ENCODE measurements around the gene RBM27.
"Not testable (repeated sequence)": the region's sequence is repeated elsewhere in the genome, so short reads cannot be mapped to it uniquely, and the experiment has no call there.

RBM27 gene

DNA sequence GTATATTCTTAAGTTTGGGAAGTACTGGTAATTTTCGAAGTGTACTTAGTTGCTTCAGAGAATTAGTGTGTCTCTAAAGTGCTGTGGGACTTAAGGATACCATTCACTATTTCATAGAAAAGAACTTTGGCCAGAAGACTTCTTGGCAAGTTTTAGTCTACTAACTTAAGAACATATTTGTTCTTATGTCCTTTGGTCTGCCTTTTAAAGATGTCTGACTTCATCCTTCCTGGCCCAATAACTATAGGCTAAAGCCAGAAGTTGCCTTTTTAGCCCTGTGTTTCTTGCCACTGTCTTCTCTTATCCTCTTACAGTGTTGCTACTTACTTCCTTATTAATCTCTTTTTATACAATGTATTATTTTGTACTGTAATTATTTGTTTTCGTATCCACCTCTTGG is 6.3 kb downstream of the RBM27 start:
- no peak for DNase-seq

DNA sequence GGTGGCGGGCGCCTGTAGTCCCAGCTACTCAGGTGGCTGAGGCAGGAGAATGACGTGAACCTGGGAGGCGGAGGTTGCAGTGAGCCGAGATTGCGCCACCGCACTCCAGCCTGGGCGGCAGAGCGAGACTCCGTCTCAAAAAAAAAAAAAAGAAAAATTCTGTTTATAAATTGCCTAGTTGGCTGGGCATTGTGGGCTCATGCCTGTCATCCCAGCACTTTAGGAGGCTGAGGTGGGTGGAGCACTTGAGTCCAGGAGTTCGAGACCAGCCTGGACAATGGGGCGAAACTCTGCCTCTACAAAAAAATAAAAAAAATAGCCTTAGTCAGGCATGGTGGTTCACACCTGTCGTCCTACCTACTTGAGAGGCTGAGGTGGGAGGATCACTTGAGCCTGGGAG is 7.4 kb downstream of the RBM27 start:
- not testable (repeated sequence) for DNase-seq

DNA sequence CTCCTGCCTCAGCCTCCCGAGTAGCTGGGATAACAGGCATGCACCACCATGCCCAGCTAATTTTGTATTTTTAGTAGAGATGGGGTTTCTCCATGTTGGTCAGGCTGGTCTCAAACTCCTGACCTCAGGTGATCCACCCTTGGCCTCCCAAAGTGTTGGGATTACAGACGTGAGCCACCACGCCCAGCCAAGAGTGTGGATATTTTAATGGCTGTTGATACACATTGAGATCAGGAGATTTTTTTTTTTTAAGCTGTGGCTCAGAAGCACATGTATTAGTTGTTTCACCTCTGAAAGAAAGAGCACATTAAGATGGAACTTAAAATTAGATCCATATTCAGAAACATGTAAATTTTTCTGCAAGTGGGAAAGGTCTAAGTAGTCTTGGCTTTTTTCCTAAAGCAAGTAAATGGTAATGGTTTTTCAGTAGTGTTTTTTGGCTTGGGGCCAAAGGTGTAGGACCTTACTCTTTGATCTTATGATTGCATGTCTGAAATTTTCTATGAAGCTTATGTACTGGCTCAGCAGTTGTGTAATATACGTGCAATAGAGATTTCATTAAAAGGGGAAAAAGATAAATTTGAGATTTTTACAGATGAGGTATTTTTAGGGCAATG is 9.9 kb downstream of the RBM27 start:
- DNase-seq: no peak

DNA sequence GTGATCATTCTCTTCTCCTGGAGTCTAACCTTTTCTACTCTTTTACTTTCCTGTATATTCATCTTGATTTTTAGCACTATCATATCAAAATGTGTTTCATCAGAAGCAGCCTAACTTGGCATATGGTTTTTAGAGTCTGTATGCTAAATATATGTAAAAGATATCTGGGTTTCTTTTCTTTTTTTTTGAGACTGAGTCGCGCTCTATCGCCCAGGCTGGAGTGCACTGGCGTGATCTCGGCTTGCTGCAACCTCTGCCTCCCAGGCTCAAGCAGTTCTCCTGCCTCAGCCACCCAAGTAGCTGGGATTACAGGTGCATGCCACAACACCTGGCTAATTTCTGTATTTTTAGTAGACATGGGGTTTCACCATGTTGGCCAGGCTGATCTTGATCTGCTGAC is 11.5 kb downstream of the RBM27 start:
- not testable (repeated sequence) for DNase-seq

DNA sequence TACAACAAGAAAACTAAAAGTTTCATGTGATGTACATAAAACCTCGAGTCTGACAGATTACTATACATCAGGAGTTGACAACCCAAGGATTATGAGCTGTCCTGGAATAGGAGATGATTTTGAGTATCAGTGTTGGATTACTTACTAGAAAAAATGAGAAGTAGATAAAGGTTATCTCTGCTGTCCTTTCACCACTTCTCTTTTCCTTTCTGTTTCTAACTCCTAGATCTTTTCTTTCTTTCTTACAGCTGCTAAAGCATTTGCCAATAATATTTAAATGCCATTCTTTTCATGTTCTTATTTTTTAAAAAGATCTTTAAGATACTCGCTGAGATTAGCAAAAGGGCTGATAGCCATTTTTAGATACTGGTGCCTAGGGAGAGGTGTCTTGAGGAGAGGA is 14.8 kb downstream of the RBM27 start:
- no peak for DNase-seq

DNA sequence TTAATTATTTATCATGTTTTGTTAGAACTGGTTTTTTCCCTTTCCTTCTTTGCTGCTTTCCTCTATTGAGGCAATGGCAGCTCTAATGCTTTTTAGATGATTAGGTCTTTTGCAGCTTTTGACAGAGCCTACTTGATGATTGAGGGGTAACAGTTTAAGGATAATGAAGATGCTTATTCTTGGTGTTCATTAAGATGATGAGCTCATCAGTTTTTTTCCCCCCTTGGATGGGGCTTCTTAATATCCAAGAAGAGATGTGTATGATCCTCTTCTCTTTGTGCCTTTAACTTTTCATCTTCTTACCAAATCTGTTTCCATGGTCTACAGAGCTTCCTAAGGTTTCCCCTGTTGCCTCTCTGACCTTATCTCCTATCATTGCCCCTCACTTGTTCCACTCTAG is 15.8 kb downstream of the RBM27 start:
- no peak for DNase-seq

DNA sequence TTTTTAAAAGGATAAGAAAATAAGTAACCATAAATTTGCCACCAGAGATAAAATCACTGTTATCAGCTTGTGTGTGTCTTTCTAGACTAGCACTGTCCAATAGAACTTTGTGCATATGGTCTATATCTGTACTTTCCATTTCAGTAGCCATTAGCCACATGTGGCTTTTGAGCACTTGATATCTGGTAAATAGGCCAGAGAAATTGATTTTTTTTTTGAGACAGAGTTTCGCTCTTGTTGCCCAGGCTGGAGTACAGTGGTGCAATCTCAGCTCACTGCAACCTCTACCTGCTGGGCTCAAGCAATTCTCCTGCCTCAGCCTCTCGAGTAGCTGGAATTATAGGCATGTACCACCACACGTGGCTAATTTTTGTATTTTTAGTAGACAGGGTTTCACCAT is 17.8 kb downstream of the RBM27 start:
- DNase-seq: no peak

DNA sequence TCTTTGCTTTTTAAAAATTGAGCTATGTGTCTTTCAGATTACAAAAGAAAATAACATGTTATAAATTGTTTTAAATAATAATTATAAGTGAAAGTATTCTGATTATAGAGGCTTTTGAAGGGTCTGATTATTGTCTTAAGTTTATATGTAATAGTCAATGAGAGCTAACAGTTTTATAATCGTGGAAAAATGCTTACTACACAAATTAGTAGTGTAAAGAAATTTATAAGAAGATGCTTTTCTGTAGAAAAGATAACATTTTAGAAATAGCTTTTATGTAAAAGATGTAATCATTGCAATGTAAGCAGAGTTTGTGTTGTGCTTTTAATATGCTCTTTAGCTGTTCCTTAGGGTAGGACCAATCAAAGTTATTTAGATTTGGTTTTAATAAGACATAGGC is 18.6 kb downstream of the RBM27 start:
- no peak for DNase-seq

DNA sequence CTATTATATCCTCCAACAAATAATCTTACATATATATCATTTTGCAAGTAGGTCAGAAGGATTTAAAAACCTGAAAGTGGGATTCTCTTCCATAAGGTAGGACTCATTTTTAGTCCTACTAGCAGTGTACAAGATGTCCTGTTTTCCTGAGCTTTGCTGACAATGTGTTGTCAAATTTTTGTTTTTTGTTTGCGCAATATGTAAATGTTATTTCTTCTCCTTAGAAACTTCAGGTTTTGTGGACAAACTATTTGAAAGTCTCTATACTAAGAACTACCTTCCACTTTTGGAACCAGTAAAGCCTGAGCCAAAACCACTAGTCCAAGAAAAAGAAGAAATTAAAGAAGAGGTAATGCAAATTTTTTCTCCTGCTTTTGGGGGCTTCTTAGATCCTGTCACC is 19.8 kb downstream of the RBM27 start:
- DNase-seq: no peak

DNA sequence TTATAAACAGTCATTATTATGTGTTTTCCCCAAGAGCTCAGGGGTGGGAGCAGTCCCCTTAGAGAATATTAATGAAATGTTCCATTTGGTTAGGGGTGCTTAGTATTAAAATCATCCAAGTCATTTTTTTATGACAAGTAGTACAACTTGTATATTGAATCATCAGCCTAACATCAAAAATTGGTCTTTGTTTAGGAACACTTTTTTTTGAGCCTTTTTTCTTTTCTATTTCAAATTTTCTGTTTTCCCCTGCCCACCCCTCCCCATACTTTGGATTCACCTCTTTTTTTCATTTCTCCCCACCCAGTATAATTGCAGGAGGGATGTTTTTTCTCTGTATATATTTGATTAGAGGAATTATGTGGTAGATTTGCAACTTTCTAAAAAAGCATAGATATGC is 25.8 kb downstream of the RBM27 start:
- DNase-seq: no peak

DNA sequence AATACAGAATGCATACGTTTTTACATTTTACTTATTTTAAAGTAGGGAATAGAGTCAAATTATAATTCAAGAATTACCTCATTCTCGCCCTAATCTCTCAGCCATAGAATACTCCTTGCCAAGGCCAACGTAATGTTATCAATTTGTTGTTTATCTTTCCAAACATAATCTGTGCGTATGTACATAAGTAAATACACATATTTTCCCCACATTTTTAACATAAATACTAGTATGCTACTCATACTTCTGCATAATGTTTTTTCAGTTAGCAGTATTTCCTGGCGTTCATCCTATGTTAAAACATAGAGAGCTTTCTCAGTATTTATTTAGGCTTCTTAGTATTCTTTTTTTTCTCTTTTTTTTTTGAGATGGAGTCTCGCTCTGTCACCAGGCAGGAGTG is 28.8 kb downstream of the RBM27 start:
- DNase-seq: no peak

DNA sequence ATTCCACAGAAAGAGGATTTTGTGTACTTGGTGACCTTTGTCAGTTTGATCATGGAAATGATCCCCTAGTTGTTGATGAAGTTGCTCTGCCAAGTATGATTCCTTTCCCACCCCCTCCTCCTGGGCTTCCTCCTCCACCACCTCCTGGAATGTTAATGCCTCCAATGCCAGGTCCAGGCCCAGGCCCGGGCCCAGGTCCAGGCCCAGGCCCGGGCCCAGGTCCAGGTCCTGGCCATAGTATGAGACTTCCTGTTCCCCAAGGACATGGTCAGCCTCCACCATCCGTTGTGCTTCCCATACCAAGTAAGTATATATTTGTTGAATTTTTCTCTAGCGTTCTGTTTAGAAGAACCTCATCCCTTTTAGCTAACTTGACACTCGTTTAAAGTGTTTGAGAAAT is 30.0 kb downstream of the RBM27 start:
- no peak for DNase-seq

DNA sequence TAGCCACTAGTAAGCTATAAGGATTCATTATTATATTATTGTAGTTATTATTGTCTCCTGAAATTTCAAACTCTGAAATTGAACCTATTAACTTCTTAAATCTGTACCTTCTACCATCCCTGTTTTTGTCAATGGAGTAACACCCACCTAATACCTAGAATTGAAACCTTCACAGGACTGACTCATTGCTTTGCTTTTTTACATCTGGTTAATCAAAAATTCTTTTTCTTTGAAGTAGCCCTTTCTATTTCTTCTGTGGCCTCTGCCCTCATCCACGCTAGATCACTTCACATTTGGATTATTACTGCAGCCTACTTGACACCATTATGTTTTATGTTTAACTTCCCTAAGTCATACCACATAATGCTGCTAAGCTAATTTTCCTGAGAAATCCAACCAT is 35.6 kb downstream of the RBM27 start:
- DNase-seq: no peak

DNA sequence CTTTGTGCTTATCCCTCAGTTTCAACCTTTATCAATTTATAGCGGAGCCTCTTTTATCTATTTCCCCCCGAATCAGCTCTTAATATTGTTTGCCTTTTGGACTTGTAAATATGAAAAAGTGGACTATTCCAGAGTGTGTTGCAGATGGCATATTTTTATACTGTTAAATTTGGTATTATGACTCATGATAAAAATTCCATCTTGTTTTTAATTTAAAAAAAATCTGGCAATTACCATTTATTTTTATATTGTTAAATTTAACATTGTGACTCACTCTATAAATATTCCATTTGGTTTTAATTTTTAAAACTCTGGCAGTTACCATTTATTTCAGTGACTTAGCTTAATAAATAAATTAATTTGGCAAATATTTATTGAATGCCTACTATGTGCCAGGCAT is 37.5 kb downstream of the RBM27 start:
- DNase-seq: no peak

DNA sequence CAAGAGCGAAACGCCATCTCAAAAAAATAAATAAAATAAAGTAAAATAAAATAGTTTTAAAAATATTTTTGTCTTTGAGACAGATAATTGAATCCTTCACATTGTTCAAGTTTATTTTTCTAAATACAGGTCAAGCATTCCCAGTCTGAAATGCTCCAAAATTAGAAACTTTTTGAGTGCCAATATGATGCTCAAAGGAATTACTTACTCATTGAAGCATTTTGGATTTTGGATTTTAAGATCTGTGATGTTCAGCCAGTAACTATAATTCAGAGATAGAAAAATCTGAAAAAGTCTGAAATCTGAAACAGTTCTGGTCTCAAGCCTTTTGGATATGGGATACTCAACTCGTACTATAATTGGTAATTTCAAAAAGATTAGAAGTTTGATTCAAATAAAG is 39.8 kb downstream of the RBM27 start:
- no peak for DNase-seq

DNA sequence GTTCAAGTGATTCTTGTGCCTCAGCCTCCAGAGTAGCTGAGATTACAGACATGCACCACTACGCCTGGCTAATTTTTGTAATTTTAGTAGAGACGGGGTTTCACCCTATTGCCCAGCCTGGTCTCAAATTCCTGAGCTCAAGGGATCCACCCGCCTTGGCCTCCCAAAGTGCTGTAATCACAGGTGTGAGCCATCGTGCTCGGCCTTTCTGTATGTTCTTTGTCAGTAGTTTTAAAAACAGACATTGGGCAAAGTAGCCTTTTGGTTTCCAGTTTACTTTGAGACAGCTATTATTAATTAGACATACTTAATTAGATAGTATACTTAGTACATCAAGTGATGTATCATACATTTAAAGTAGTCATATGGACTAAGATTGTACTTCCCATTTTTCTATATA is 45.2 kb downstream of the RBM27 start:
- DNase-seq: no peak

DNA sequence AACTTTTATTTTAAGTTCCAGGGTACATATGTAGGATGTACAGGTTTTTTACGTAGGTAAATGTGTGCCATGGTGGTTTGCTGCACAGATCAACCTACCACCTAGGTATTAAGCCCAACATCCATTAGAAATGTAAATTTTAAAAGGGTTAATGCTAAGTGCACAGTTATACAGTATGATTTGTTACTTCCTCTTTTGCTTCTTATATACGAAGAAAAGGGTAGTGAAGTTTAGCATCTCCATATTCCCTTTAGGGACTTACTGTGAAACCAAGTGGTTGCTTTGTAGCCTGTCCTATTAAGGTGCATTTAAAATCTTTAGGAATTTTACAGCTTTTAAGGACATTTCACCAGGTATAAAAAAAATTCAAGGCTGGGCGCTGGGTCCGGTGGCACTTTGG is 46.4 kb downstream of the RBM27 start:
- DNase-seq: no peak
